Keratinocyte (primary cell): ENCODE data around the gene AFDN. TPM values are rescaled to one million over a fixed set of nuclear protein-coding genes. Genes with fewer than 3 reads are reported as not detected.

ENCODE experiments used
- DNase-seq: peaks from one replicate; pipeline ENCODE4 v3.0.0-alpha.2; 2011; ENCODE audit warnings: low read depth, missing footprints, low spot score
- FAIRE-seq: peaks from 2 replicates; lab custom pipeline; 2011; peaks lifted over from hg19 to GRCh38; lab: Jason Lieb, UNC
- H2AFZ ChIP-seq: 2 replicates; pipeline ENCODE4 v1.6.0; 2012; ENCODE audit warnings: low read length, control low read depth, inconsistent platforms; ENCODE audit not compliant: control insufficient read depth
- H3K27ac ChIP-seq: 2 replicates; pipeline ENCODE4 v1.5.1; 2011; ENCODE audit warnings: low read length; ENCODE audit not compliant: control insufficient read depth, insufficient read depth
- H3K27me3 ChIP-seq: 3 replicates; pipeline ENCODE4 v1.6.0; 2011; ENCODE audit warnings: low read length; ENCODE audit not compliant: control insufficient read depth, insufficient read depth; ENCODE audit errors: extremely low read depth
- H3K36me3 ChIP-seq, 2 experiments: 2 replicates in 1 of 2; 3 replicates in 1 of 2; pipeline ENCODE4 v1.5.1; 2011; ENCODE audit warnings: low read length in 2 of 2, mild to moderate bottlenecking in 1 of 2; ENCODE audit not compliant: control insufficient read depth in 2 of 2, insufficient read depth in 2 of 2; ENCODE audit errors: extremely low read depth in 1 of 2
- H3K4me1 ChIP-seq: 3 replicates; pipeline ENCODE4 v1.5.1; 2011; ENCODE audit warnings: low read length; ENCODE audit not compliant: control insufficient read depth, insufficient read depth; ENCODE audit errors: extremely low read depth
- H3K4me2 ChIP-seq: 3 replicates; pipeline ENCODE4 v1.6.0; 2011; ENCODE audit warnings: low read depth, low read length; ENCODE audit not compliant: control insufficient read depth, insufficient read depth; ENCODE audit errors: extremely low read depth
- H3K4me3 ChIP-seq, 3 experiments: fragments of 200-600 bp in 1 of 3; sonication (generic) in 1 of 3; 2 replicates in 2 of 3; 3 replicates in 1 of 3; pipeline ENCODE4 v1.5.1; 2011 to 2016; ENCODE audit warnings: low read length in 3 of 3, mild to moderate bottlenecking in 3 of 3, control low read depth in 2 of 3, inconsistent platforms in 1 of 3, low read depth in 1 of 3, mixed read lengths in 1 of 3, mixed run types in 1 of 3, moderate library complexity in 1 of 3; ENCODE audit not compliant: control insufficient read depth in 2 of 3, insufficient read depth in 2 of 3; ENCODE audit errors: extremely low read depth in 1 of 3
- H3K79me2 ChIP-seq: 2 replicates; pipeline ENCODE4 v1.6.0; 2012; ENCODE audit warnings: low read length; ENCODE audit not compliant: control insufficient read depth, insufficient read depth
- H3K9ac ChIP-seq: 3 replicates; pipeline ENCODE4 v1.6.0; 2011; ENCODE audit warnings: low read length; ENCODE audit not compliant: control insufficient read depth, insufficient read depth; ENCODE audit errors: extremely low read depth
- H3K9me1 ChIP-seq: 3 replicates; pipeline ENCODE4 v1.6.0; 2011; ENCODE audit warnings: low read length; ENCODE audit not compliant: control insufficient read depth, insufficient read depth; ENCODE audit errors: extremely low read depth
- H3K9me3 ChIP-seq: 2 replicates; pipeline ENCODE4 v1.5.1; 2012; ENCODE audit warnings: low read depth, low read length; ENCODE audit not compliant: control insufficient read depth
- H4K20me1 ChIP-seq: 3 replicates; pipeline ENCODE4 v1.6.0; 2011; ENCODE audit warnings: low read length; ENCODE audit not compliant: control insufficient read depth, insufficient read depth; ENCODE audit errors: extremely low read depth
- CTCF ChIP-seq, 3 experiments: IDR thresholded peaks in 1 of 3; conservative IDR thresholded peaks in 1 of 3; optimal IDR thresholded peaks in 1 of 3; 2 replicates in 2 of 3; 3 replicates in 1 of 3; pipeline versions ENCODE3 to v1.5.1; 2011; ENCODE audit warnings: low read length in 3 of 3, mild to moderate bottlenecking in 3 of 3, moderate library complexity in 2 of 3, control low read depth in 1 of 3, inconsistent platforms in 1 of 3; ENCODE audit not compliant: insufficient read depth in 2 of 3; ENCODE audit errors: extremely low read depth in 1 of 3
- EZH2 ChIP-seq: IDR thresholded peaks from one replicate; pipeline ENCODE4 v1.6.1; 2012; ENCODE audit warnings: inconsistent platforms, mild to moderate bottlenecking, low read length, moderate library complexity
- dilution Hi-C: fragments of 300-500 bp; cut with MboI; formaldehyde crosslinking; loops from one replicate; pipeline ENCODE4 v1.7.0; 2020; ENCODE audit warnings: low sequenced_read_pairs; ENCODE audit not compliant: extremely low pct_ligation_motif_present
- polyA plus RNA-seq, 5 experiments: library from polyadenylated mRNA; depleted of rRNA in 3 of 5; stranded (reverse) in 3 of 5; stranded (forward) in 1 of 5; unstranded in 1 of 5; fragments of >200 nt; gene quantifications; 1 replicate in 1 of 5; 2 replicates in 3 of 5; 3 replicates in 1 of 5; pipeline versions ENCODE4 v1.2.1 to v1.2.3, GENCODE V29; 2011 to 2012; ENCODE audit warnings: missing spikeins in 2 of 5, low read depth in 1 of 5, low replicate concordance in 1 of 5

Gene AFDN
- polyA plus RNA-seq, 1 donor (not counting 4 experiments of a cell fraction or from before 2014, with no cell fraction given): 46.5 TPM

GRCh38 chr6:167904791-167905190, 78.1 kb downstream of the AFDN start:
- no peak overlapping the region for H3K27ac ChIP-seq
- no peaks in the 10 kb centered on the region for H3K79me2 ChIP-seq
- no peak for TF ChIP-seq CTCF (optimal IDR thresholded peaks at IDR 0.05 in 1 of 3, IDR thresholded peaks at IDR 0.05 in 1 of 3, conservative IDR thresholded peaks at IDR 0.05 in 1 of 3; ENCODE audit: extremely low read depth in 1 of 3, insufficient read depth in 2 of 3, low read length in 3 of 3)
- no peak for TF ChIP-seq EZH2
- peaks cover 13 to 15% of the 10 kb centered on the region in 2 experiments for H3K36me3 ChIP-seq
- FAIRE-seq (no peak), DNase-seq (no peak)
- no peak overlapping the region for H3K4me3 ChIP-seq
- H2AFZ ChIP-seq: no peak overlapping the region
- H3K27me3 ChIP-seq: no peaks in the 10 kb centered on the region
- H3K9ac ChIP-seq: no peak overlapping the region
- no peak overlapping the region for H3K4me2 ChIP-seq
- H3K9me3 ChIP-seq: no peaks in the 10 kb centered on the region
- H3K9me1 ChIP-seq: no peaks in the 10 kb centered on the region
- dilution Hi-C loops: no loop called here
- H4K20me1 ChIP-seq: no peaks in the 10 kb centered on the region
- H3K4me1 ChIP-seq: no peaks in the 10 kb centered on the region

- Histone ChIP-seq H3K27ac (no peak overlapping the region), H3K4me1 (no peaks in the 10 kb centered on the region), H3K9ac (no peak overlapping the region), H3K27me3 (no peaks in the 10 kb centered on the region), H3K4me3 (no peak overlapping the region), H3K9me3 (no peaks in the 10 kb centered on the region), H3K36me3 (peaks cover 13 to 23% of the 10 kb centered on the region in 2 experiments), H3K79me2 (no peaks in the 10 kb centered on the region), H3K9me1 (no peaks in the 10 kb centered on the region), H4K20me1 (no peaks in the 10 kb centered on the region), H3K4me2 (no peak overlapping the region), H2AFZ (no peak overlapping the region)
- no peak for TF ChIP-seq CTCF (optimal IDR thresholded peaks at IDR 0.05 in 1 of 3, IDR thresholded peaks at IDR 0.05 in 1 of 3, conservative IDR thresholded peaks at IDR 0.05 in 1 of 3; ENCODE audit: extremely low read depth in 1 of 3, insufficient read depth in 2 of 3, low read length in 3 of 3)
- no peak for TF ChIP-seq EZH2
- dilution Hi-C loops: no loop called here
- DNase-seq: no peak
- FAIRE-seq: no peak
Measured at GRCh38 chr6:167906899-167907298, 80.2 kb downstream of the AFDN start.
